ENCODE data around the gene CTSZ. TPM values are rescaled to one million over a fixed set of nuclear protein-coding genes. Genes with fewer than 3 reads are reported as not detected.
A peak's percentile ranks its signal among the peaks of the same experiment; 100 is the strongest.

The CTSZ gene
- total and polyA plus RNA-seq, 2 of the 4 experiments (the other 2 are of a cell fraction) = 46.1 to 88.5 TPM

DNA sequence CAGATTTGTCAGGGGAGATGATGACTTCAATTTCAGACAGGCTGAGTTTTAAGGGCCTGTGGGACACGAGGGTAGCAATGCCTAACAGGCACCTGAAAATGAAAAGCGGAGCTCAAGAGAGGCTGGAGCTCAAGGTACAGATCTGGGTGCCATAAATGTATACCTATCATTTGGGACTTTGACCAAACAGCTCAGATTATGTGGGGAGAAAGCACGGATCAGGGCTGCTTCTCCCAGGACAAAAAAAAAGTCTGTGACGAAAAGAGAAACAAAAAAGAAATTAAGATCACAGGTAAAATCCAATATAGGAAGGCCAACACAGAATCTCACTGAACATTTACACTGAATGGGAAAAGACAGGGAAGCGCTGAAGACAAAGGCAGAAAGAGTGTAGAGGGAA is 33.6 kb upstream of the CTSZ start:
- intact Hi-C loops (cut with micrococcal nuclease) = loop anchor here (10.0 kb wide), 1 partner anchor 806 kb away; no protein-coding TSS in a partner anchor

More for the DNA sequence above, 33.6 kb upstream of the CTSZ start:
- no peak overlapping the region for H3K23ac ChIP-seq (ENCODE audit: low read depth, low read length)
- H3K4me2 ChIP-seq (ENCODE audit: low read depth, low read length) = no peak overlapping the region
- H3K27ac ChIP-seq (ENCODE audit: insufficient read depth, low read length) = no peak overlapping the region
- H3K36me3 ChIP-seq (ENCODE audit: control insufficient read depth, insufficient read depth, low read length) = peaks cover 16% of the 10 kb centered on the region
- peaks cover 9% of the 10 kb centered on the region; the same call in 1 of the 2 replicates for H3K9me1 ChIP-seq (ENCODE audit: insufficient read depth, low read length)
- H4K8ac ChIP-seq (ENCODE audit: low read depth in 2 of 2, low read length in 2 of 2) = no peak overlapping the region
- TF ChIP-seq SMC3 (IDR thresholded peaks at IDR 0.05; ENCODE audit: low read depth, low read length) (no peak), RAD21 (IDR thresholded peaks at IDR 0.05; ENCODE audit: low read length) (no peak), RFX5 (IDR thresholded peaks at IDR 0.05; ENCODE audit: low read depth, low read length) (no peak), RCOR1 (IDR thresholded peaks at IDR 0.05; ENCODE audit: insufficient replicate concordance, low read length) (no peak), BHLHE40 (IDR thresholded peaks at IDR 0.05; ENCODE audit: low read depth, low read length) (no peak), POLR2A (IDR thresholded peaks at IDR 0.05; ENCODE audit: low read depth, low read length) (no peak), CEBPB (IDR thresholded peaks at IDR 0.05; ENCODE audit: low read depth, low read length) (no peak), CHD1 (IDR thresholded peaks at IDR 0.05; ENCODE audit: low read depth, low read length) (no peak), FOS (IDR thresholded peaks at IDR 0.05; ENCODE audit: low read depth, low read length) (no peak), CTCF (conservative IDR thresholded peaks at IDR 0.05; ENCODE audit: low read depth, low read length) (no peak), MAZ (IDR thresholded peaks at IDR 0.05; ENCODE audit: borderline replicate concordance, low read depth, low read length) (no peak), MAFK (IDR thresholded peaks at IDR 0.05; ENCODE audit: low read depth, low read length) (no peak), MXI1 (IDR thresholded peaks at IDR 0.05; ENCODE audit: borderline replicate concordance, low read depth, low read length) (no peak), NFE2L2 (IDR thresholded peaks at IDR 0.05; ENCODE audit: low read depth, low read length) (no peak), ELK1 (IDR thresholded peaks at IDR 0.05; ENCODE audit: borderline replicate concordance, low read depth, low read length) (no peak)
- TF ChIP-seq, protein P1, sequence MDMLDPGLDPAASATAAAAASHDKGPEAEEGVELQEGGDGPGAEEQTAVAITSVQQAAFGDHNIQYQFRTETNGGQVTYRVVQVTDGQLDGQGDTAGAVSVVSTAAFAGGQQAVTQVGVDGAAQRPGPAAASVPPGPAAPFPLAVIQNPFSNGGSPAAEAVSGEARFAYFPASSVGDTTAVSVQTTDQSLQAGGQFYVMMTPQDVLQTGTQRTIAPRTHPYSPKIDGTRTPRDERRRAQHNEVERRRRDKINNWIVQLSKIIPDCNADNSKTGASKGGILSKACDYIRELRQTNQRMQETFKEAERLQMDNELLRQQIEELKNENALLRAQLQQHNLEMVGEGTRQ (IDR thresholded peaks at IDR 0.05; ENCODE audit: low read depth, low read length) = no peak
- no peak overlapping the region for H2AFZ ChIP-seq (replicated peaks; ENCODE audit: low read length, poor library complexity)
- H3K14ac ChIP-seq (replicated peaks; ENCODE audit: low read depth, low read length) = no peak overlapping the region
- peaks cover 9% of the 10 kb centered on the region; the same call in 1 of the 2 replicates for H4K20me1 ChIP-seq (ENCODE audit: insufficient read depth, low read length)
- ChIA-PET CTCF (no interaction called here), POLR2A (ENCODE audit: unreplicated experiment) (no interaction called here)
- H3K27me3 ChIP-seq (ENCODE audit: control insufficient read depth, insufficient read depth, low read length) = no peaks in the 10 kb centered on the region
- H3K4me3 ChIP-seq (ENCODE audit: insufficient read depth, low read depth, low read length) = no peak overlapping the region
- no peaks in the 10 kb centered on the region for H3K9me3 ChIP-seq (ENCODE audit: control insufficient read depth, insufficient read depth, low read length)
- no peak for ATAC-seq (ENCODE audit: low read depth)
- H4K5ac ChIP-seq (ENCODE audit: low read depth, low read length) = no peak overlapping the region
- no peak overlapping the region for H2BK120ac ChIP-seq (ENCODE audit: low read depth, low read length)
- peaks cover 36 to 52% of the 10 kb centered on the region in 2 experiments for H3K79me1 ChIP-seq (ENCODE audit: low read depth in 1 of 2, low read length in 2 of 2)
- no peak overlapping the region for H2BK20ac ChIP-seq (ENCODE audit: low read depth, low read length)
- peaks cover 8% of the 10 kb centered on the region for H3K4me1 ChIP-seq (ENCODE audit: control insufficient read depth, insufficient read depth, low read length)
- H3K9ac ChIP-seq (ENCODE audit: low read depth, low read length) = no peak overlapping the region; the same call in 1 of the 2 replicates
- in situ Hi-C loops (cut with MboI; ENCODE audit: low sequenced_read_pairs) = loop anchor here (25.0 kb wide), 3 partner anchors 803 to 1653 kb away; partner anchors contain the start of genes ANKRD60 and RBM38
- no peak overlapping the region for H4K91ac ChIP-seq (ENCODE audit: insufficient read depth, low read depth, low read length)
- no peak overlapping the region for H2BK5ac ChIP-seq (ENCODE audit: low read depth, low read length, poor library complexity, severe bottlenecking)
- H3K4ac ChIP-seq (ENCODE audit: low read depth, low read length) = no peak overlapping the region
- H3K56ac ChIP-seq (ENCODE audit: extremely low read depth, insufficient read depth, low read length) = no peak overlapping the region
- no peak overlapping the region for H2AK5ac ChIP-seq (ENCODE audit: low read depth, low read length)
- TSS peak; percentile 40 for BruUV-seq (replicated peaks)
- H2AK9ac ChIP-seq (replicated peaks; ENCODE audit: low read depth, low read length, poor library complexity) = no peak overlapping the region
- dilution Hi-C loops (cut with HindIII; ENCODE audit: low sequenced_read_pairs, unreplicated experiment) = no loop called here
- no peak overlapping the region for H2BK15ac ChIP-seq (ENCODE audit: low read depth, low read length)
- WGBS, 2 experiments (ENCODE audit: extremely low coverage in 2 of 2, insufficient read length in 1 of 2) = 57% methylated on average over 1 of the region's 5 CpGs; no CpG with 5 or more reads in 1 of the 2 experiments
- no peak overlapping the region for H3K18ac ChIP-seq (ENCODE audit: low read depth, low read length)
- no peak for DNase-seq

All from IMR-90 (cell line).